Endothelial cell of umbilical vein (primary cell): Measurements from ENCODE around the gene AKAP12. TPM values are rescaled to one million over a fixed set of nuclear protein-coding genes. Genes with fewer than 3 reads are reported as not detected.

Experiments used
- BruUV-seq: library from RNA; stranded (reverse); fragments of 400-500 nt; replicated peaks from 2 replicates; lab custom pipeline; 2021; lab: Mats Ljungman, UMichigan
- CTCF ChIA-PET: fragments of 300-600, 350-600 bp; sonication (Branson Sonifier 250); formaldehyde crosslinking; loops from one replicate; lab custom pipeline; 2021; ENCODE audit warnings: antibody characterized with exemption, inconsistent platforms; lab: Charles Lee
- POLR2A ChIA-PET: fragments of 300-600, 350-600 bp; sonication (Branson Sonifier 250); formaldehyde crosslinking; loops from one replicate; lab custom pipeline; 2021; ENCODE audit warnings: antibody characterized with exemption, inconsistent platforms; lab: Charles Lee
- DNase-seq: peaks from one replicate; pipeline ENCODE4 v3.0.0-alpha.2; 2011; ENCODE audit warnings: low read depth, low spot score
- FAIRE-seq: peaks from 2 replicates; lab custom pipeline; 2011; peaks lifted over from hg19 to GRCh38; lab: Jason Lieb, UNC
- H2AFZ ChIP-seq: 2 replicates; pipeline ENCODE4 v1.6.0; 2012; ENCODE audit warnings: low read depth, low read length, control low read depth, inconsistent platforms
- H3K27ac ChIP-seq: 2 replicates; pipeline ENCODE4 v1.5.1; 2011; ENCODE audit warnings: low read depth, mild to moderate bottlenecking, control low read depth, low read length, moderate library complexity; ENCODE audit not compliant: insufficient read depth
- H3K27me3 ChIP-seq, 2 experiments: 2 replicates each; pipeline versions ENCODE4 v1.6.0 to v1.6.1; 2011; ENCODE audit warnings: low read length in 2 of 2, mixed read lengths in 1 of 2; ENCODE audit not compliant: control insufficient read depth in 2 of 2, insufficient read depth in 2 of 2
- H3K36me3 ChIP-seq, 2 experiments: 2 replicates in 1 of 2; 3 replicates in 1 of 2; pipeline ENCODE4 v1.5.1; 2011; ENCODE audit warnings: low read length in 2 of 2, mild to moderate bottlenecking in 1 of 2, moderate library complexity in 1 of 2; ENCODE audit not compliant: control insufficient read depth in 2 of 2, insufficient read depth in 2 of 2; ENCODE audit errors: extremely low read depth in 1 of 2
- H3K4me1 ChIP-seq: 3 replicates; pipeline ENCODE4 v1.5.1; 2011; ENCODE audit warnings: mild to moderate bottlenecking, low read length; ENCODE audit not compliant: control insufficient read depth, insufficient read depth; ENCODE audit errors: extremely low read depth
- H3K4me2 ChIP-seq: 2 replicates; pipeline ENCODE4 v1.6.1; 2011; ENCODE audit warnings: low read length, control low read depth, mixed read lengths; ENCODE audit not compliant: insufficient read depth
- H3K4me3 ChIP-seq, 3 experiments: fragments of 200-600 bp in 1 of 3; sonication (generic), shearing (Covaris generic) in 1 of 3; replicated peaks in 1 of 3; 2 replicates each; pipeline ENCODE4 v1.5.1; 2011 to 2016; ENCODE audit warnings: control low read depth in 3 of 3, low read length in 3 of 3, mild to moderate bottlenecking in 2 of 3, inconsistent platforms in 1 of 3, low read depth in 1 of 3, moderate library complexity in 1 of 3; ENCODE audit not compliant: insufficient read depth in 1 of 3
- H3K79me2 ChIP-seq: 2 replicates; pipeline ENCODE4 v1.6.0; 2012; ENCODE audit warnings: low read length, inconsistent platforms; ENCODE audit not compliant: control insufficient read depth, insufficient read depth
- H3K9ac ChIP-seq: replicated peaks from 2 replicates; pipeline ENCODE3; 2011; ENCODE audit warnings: low read length, control low read depth; ENCODE audit not compliant: insufficient read depth; ENCODE audit errors: extremely low read depth
- H3K9me1 ChIP-seq: replicated peaks from 3 replicates; pipeline ENCODE4 v1.6.0; 2011; ENCODE audit warnings: mild to moderate bottlenecking, low read length; ENCODE audit not compliant: control insufficient read depth, insufficient read depth; ENCODE audit errors: extremely low read depth
- H3K9me3 ChIP-seq: replicated peaks from 2 replicates; pipeline ENCODE4 v1.5.1; 2012; ENCODE audit warnings: low read length, inconsistent platforms; ENCODE audit not compliant: control insufficient read depth, insufficient read depth
- H4K20me1 ChIP-seq: replicated peaks from 2 replicates; pipeline ENCODE3; 2011; ENCODE audit warnings: mild to moderate bottlenecking, low read length; ENCODE audit not compliant: control insufficient read depth, insufficient read depth; ENCODE audit errors: extremely low read depth
- EZH2 ChIP-seq: IDR thresholded peaks from 2 replicates; pipeline ENCODE4 v1.6.1; 2012; ENCODE audit warnings: borderline replicate concordance, low read depth, mild to moderate bottlenecking, moderate library complexity, low read length, inconsistent platforms; ENCODE audit not compliant: severe bottlenecking
- FOS ChIP-seq: IDR thresholded peaks from 2 replicates; pipeline ENCODE4 v1.6.1; 2011; ENCODE audit warnings: mild to moderate bottlenecking, low read length, moderate library complexity, borderline replicate concordance; ENCODE audit not compliant: insufficient read depth
- dilution Hi-C: fragments of 300-500 bp; cut with MboI; formaldehyde crosslinking; loops from one replicate; pipeline ENCODE4 v1.15.0; 2019; ENCODE audit warnings: low sequenced_read_pairs; ENCODE audit not compliant: extremely low pct_ligation_motif_present
- intact Hi-C: fragments of 100-400 bp; cut with micrococcal nuclease; formaldehyde crosslinking; loops from one replicate; pipeline ENCODE4 v1.10.0; 2022
- polyA plus RNA-seq, 4 experiments: library from polyadenylated mRNA; depleted of rRNA in 3 of 4; stranded (reverse) in 3 of 4; unstranded in 1 of 4; fragments of >200 nt; gene quantifications; 2 replicates each; pipeline versions ENCODE4 v1.2.1 to v1.2.3, GENCODE V29; 2011 to 2012; ENCODE audit warnings: missing spikeins in 1 of 4
- total RNA-seq: library from RNA; stranded (reverse); gene quantifications from 2 replicates; pipeline ENCODE4 v1.2.3, GENCODE V29; 2021
- TF ChIP-seq, protein P1 (sequence below), 2 donors: IDR thresholded peaks; 1 replicate in 1 of 2; 2 replicates in 1 of 2; pipeline ENCODE4 v1.5.1; 2011; ENCODE audit warnings: low read length in 2 of 2, mild to moderate bottlenecking in 2 of 2, moderate library complexity in 2 of 2, control low read depth in 1 of 2, inconsistent platforms in 1 of 2, low read depth in 1 of 2; ENCODE audit not compliant: insufficient read depth in 1 of 2; ENCODE audit errors: extremely low read depth in 1 of 2
- TF ChIP-seq, protein P2 (sequence below): IDR thresholded peaks from 2 replicates; pipeline ENCODE4 v1.6.1; 2011; ENCODE audit not compliant: insufficient read depth, insufficient read length

Gene AKAP12
- total and polyA plus RNA-seq, 2 donors (not counting 3 experiments of a cell fraction or from before 2014, with no cell fraction given): 46.9 to 340 TPM

DNA sequence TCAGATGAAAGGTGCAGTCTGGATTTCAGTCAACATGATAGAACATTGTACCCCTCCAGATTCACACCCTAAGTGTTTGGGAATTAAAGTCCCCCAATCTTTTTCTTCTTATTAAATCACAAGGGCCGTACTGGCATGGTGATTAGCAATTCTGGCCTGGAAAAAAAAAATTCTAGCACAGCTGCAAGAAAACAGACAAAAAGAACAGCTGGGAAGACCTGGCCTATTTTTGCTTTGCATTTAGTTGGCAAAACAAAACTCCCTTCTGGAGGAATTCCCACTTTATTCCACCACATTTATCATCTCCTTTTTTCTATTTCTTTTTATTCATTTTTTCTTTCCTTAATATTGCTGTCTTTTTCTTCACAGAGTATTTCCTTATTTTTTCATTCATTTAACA is 39.8 kb upstream of the AKAP12 start:
- Histone ChIP-seq H3K27ac (no peak overlapping the region), H3K4me1 (no peaks in the 10 kb centered on the region), H2AFZ (no peak overlapping the region), H3K4me2 (no peak overlapping the region), H4K20me1 (no peaks in the 10 kb centered on the region), H3K36me3 (no peaks in the 10 kb centered on the region), H3K27me3 (no peaks in the 10 kb centered on the region), H3K9me3 (no peaks in the 10 kb centered on the region), H3K4me3 (no peak overlapping the region), H3K9me1 (no peaks in the 10 kb centered on the region), H3K9ac (no peak overlapping the region), H3K79me2 (no peaks in the 10 kb centered on the region)
- TF ChIP-seq, protein P1, sequence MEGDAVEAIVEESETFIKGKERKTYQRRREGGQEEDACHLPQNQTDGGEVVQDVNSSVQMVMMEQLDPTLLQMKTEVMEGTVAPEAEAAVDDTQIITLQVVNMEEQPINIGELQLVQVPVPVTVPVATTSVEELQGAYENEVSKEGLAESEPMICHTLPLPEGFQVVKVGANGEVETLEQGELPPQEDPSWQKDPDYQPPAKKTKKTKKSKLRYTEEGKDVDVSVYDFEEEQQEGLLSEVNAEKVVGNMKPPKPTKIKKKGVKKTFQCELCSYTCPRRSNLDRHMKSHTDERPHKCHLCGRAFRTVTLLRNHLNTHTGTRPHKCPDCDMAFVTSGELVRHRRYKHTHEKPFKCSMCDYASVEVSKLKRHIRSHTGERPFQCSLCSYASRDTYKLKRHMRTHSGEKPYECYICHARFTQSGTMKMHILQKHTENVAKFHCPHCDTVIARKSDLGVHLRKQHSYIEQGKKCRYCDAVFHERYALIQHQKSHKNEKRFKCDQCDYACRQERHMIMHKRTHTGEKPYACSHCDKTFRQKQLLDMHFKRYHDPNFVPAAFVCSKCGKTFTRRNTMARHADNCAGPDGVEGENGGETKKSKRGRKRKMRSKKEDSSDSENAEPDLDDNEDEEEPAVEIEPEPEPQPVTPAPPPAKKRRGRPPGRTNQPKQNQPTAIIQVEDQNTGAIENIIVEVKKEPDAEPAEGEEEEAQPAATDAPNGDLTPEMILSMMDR (IDR thresholded peaks at IDR 0.05; ENCODE audit: extremely low read depth in 1 of 2, insufficient read depth in 1 of 2, low read depth in 1 of 2, low read length in 2 of 2): no peak
- TF ChIP-seq EZH2 (no peak), FOS (no peak)
- TF ChIP-seq, protein P2, sequence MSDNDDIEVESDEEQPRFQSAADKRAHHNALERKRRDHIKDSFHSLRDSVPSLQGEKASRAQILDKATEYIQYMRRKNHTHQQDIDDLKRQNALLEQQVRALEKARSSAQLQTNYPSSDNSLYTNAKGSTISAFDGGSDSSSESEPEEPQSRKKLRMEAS: no peak
- FAIRE-seq (no peak), DNase-seq (no peak)
- POLR2A ChIA-PET: no interaction called here
- CTCF ChIA-PET: no interaction called here
- dilution Hi-C loops: no loop called here
- no TSS peak for BruUV-seq
- intact Hi-C loops: no loop called here
